ENCODE data around the gene ZFAND3. TPM values are rescaled to one million over a fixed set of nuclear protein-coding genes. Genes with fewer than 3 reads are reported as not detected.

Gene ZFAND3
- polyA plus RNA-seq, 5 donors = 109 to 122 (median 116) TPM

Other genes starting within 250 kb of the ZFAND3 start
- gene MDGA1, start 121.8 kb upstream of the ZFAND3 start, polyA plus RNA-seq (ENCODE audit: insufficient read depth in 1 of 5, insufficient read length in 5 of 5, low replicate concordance in 1 of 5) = 10 to 100 TPM in 1 of 5 donors, 1 to 10 TPM in 4; 4.7 to 10.7 (median 7.5) TPM

Measured in right lung (tissue), 5 donors.